Endodermal cell (in vitro differentiated cells): ENCODE results near the gene FAM98C. TPM values are rescaled to one million over a fixed set of nuclear protein-coding genes. Genes with fewer than 3 reads are reported as not detected.

ENCODE experiments used
- DNase-seq: peaks from one replicate; pipeline ENCODE4 v3.0.0-alpha.2; 2017
- H3K27ac ChIP-seq: 2 replicates; pipeline ENCODE4 v1.5.1; 2013; ENCODE audit warnings: mild to moderate bottlenecking, low read depth, low read length, moderate library complexity
- H3K27me3 ChIP-seq: 2 replicates; pipeline ENCODE4 v1.6.1; 2013; ENCODE audit warnings: mild to moderate bottlenecking, low read length, moderate library complexity; ENCODE audit not compliant: insufficient read depth, control insufficient read depth, poor library complexity, severe bottlenecking
- H3K36me3 ChIP-seq: 2 replicates; pipeline ENCODE4 v1.7.0; 2013; ENCODE audit warnings: mild to moderate bottlenecking, low read length, moderate library complexity; ENCODE audit not compliant: control insufficient read depth, insufficient read depth
- H3K4me1 ChIP-seq: one replicate; pipeline ENCODE4 v1.7.0; 2013; ENCODE audit warnings: low read length; ENCODE audit not compliant: control insufficient read depth, insufficient read depth
- H3K4me3 ChIP-seq: 2 replicates; pipeline ENCODE4 v1.5.1; 2013; ENCODE audit warnings: mild to moderate bottlenecking, low read length, moderate library complexity
- H3K9ac ChIP-seq: 2 replicates; pipeline ENCODE4 v1.6.1; 2013; ENCODE audit warnings: mild to moderate bottlenecking, low read length, moderate library complexity; ENCODE audit not compliant: poor library complexity, severe bottlenecking; ENCODE audit errors: extremely low read depth
- H3K9me3 ChIP-seq: 2 replicates; pipeline ENCODE4 v1.6.1; 2013; ENCODE audit warnings: mild to moderate bottlenecking, low read length, moderate library complexity; ENCODE audit not compliant: control insufficient read depth
- H3K27ac Mint-ChIP-seq: 2 replicates; pipeline ENCODE4 v1.8.0; 2020; ENCODE audit warnings: mixed read lengths
- H3K27me3 Mint-ChIP-seq: 2 replicates; pipeline ENCODE4 v1.8.0; 2021; ENCODE audit warnings: mild to moderate bottlenecking, mixed read lengths; ENCODE audit not compliant: insufficient read depth
- H3K36me3 Mint-ChIP-seq: 2 replicates; pipeline ENCODE4 v1.8.0; 2020; ENCODE audit warnings: low read depth, mixed read lengths
- H3K4me1 Mint-ChIP-seq: 2 replicates; pipeline ENCODE4 v1.8.0; 2020; ENCODE audit warnings: mixed read lengths
- H3K4me3 Mint-ChIP-seq: 2 replicates; pipeline ENCODE4 v1.8.0; 2020; ENCODE audit warnings: mild to moderate bottlenecking, moderate library complexity, mixed read lengths
- H3K9me3 Mint-ChIP-seq: 2 replicates; pipeline ENCODE4 v1.8.0; 2020; ENCODE audit warnings: mild to moderate bottlenecking, mixed read lengths
- WGBS, 2 experiments: methylation state at CpG; one replicate each; pipeline versions ENCODE4 v1.1.5 to v1.1.7; 2013; ENCODE audit warnings: missing lambda C conversion rate in 2 of 2, mixed read lengths in 1 of 2; ENCODE audit not compliant: insufficient coverage in 1 of 2, insufficient read length in 1 of 2; 5-methylcytosine and 5-hydroxymethylcytosine counted together
- total RNA-seq, 2 donors: library from RNA; stranded (reverse); fragmentation: NEBNext Ultra II Directional in 1 of 2; extraction: Animal tissue kit (Norgen Biotek cat#: 25700) in 1 of 2; gene quantifications; 2 replicates in 1 of 2; 3 replicates in 1 of 2; pipeline ENCODE4 v1.2.1, GENCODE V29; 2021
- TF ChIP-seq, protein P1 (sequence below): fragments of 200-600 bp; sonication (generic); conservative IDR thresholded peaks from 2 replicates; pipeline ENCODE4 v1.5.0; 2021; ENCODE audit warnings: antibody characterized with exemption, mild to moderate bottlenecking

The FAM98C gene
- total RNA-seq, 2 donors from 2014 or later: 8.6 to 13.7 TPM

DNA sequence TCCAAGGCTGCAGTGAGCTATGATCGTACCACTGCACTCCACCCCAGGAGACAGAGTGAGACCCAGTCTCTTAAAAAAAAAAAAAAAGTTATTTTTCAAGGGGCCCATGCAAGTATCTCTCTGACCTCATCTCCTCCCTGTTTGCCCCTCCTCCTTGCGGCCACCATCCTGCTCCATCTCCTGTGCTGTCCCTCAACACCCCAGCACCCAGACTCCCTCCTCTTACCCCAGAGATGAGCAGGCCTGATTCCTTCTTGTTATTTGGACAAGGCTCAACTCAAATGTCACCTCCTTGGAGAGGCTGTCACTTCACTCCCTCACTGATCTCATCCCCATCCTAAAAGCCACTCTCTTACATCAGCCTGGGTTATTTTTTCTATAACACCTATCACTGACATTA lies 35.0 kb downstream of the FAM98C start:
- Histone ChIP-seq H3K4me3 (no peak overlapping the region), H3K27me3 (peaks cover 10% of the 10 kb centered on the region), H3K9me3 (no peaks in the 10 kb centered on the region), H3K4me1 (no peaks in the 10 kb centered on the region), H3K36me3 (no peaks in the 10 kb centered on the region), H3K9ac (no peak overlapping the region), H3K27ac (no peak overlapping the region)
- Mint-ChIP-seq H3K4me3 (no peak overlapping the region), H3K27me3 (peaks cover 11% of the 10 kb centered on the region), H3K36me3 (no peaks in the 10 kb centered on the region), H3K27ac (no peak overlapping the region), H3K4me1 (peaks cover 7% of the 10 kb centered on the region), H3K9me3 (no peaks in the 10 kb centered on the region)
- TF ChIP-seq, protein P1, sequence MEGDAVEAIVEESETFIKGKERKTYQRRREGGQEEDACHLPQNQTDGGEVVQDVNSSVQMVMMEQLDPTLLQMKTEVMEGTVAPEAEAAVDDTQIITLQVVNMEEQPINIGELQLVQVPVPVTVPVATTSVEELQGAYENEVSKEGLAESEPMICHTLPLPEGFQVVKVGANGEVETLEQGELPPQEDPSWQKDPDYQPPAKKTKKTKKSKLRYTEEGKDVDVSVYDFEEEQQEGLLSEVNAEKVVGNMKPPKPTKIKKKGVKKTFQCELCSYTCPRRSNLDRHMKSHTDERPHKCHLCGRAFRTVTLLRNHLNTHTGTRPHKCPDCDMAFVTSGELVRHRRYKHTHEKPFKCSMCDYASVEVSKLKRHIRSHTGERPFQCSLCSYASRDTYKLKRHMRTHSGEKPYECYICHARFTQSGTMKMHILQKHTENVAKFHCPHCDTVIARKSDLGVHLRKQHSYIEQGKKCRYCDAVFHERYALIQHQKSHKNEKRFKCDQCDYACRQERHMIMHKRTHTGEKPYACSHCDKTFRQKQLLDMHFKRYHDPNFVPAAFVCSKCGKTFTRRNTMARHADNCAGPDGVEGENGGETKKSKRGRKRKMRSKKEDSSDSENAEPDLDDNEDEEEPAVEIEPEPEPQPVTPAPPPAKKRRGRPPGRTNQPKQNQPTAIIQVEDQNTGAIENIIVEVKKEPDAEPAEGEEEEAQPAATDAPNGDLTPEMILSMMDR: no peak
- no peak for DNase-seq
- 92 to 95% methylated on average over 2 of the region's 2 CpGs for WGBS, 2 experiments

DNA sequence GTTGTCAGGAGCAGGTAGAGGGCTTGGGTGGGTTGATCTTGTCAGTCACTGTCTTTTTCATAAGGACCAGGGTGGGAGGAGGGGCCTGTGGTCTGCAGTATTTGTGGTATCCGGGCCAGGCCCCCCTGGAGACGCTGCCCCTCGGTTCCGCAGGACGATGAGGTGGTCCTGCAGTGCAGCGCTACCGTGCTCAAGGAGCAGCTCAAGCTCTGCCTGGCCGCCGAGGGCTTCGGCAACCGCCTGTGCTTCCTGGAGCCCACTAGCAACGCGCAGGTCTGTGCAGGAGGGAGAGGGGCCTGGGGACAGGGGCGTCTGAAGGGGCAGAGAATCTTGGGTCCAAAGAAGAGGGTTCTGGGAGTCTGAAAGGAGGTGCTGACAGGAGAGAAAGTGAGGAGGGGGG lies 37.7 kb downstream of the FAM98C start:
- Histone ChIP-seq H3K4me1 (no peaks in the 10 kb centered on the region), H3K27me3 (no peaks in the 10 kb centered on the region), H3K4me3 (no peak overlapping the region), H3K27ac (no peak overlapping the region), H3K36me3 (no peaks in the 10 kb centered on the region), H3K9ac (no peak overlapping the region), H3K9me3 (no peaks in the 10 kb centered on the region)
- H3K27ac Mint-ChIP-seq: no peak overlapping the region
- peaks cover 3% of the 10 kb centered on the region for H3K4me1 Mint-ChIP-seq
- 91 to 93% methylated on average over 9 to 14 of the region's 14 CpGs for WGBS, 2 experiments
- no peak overlapping the region for H3K4me3 Mint-ChIP-seq
- TF ChIP-seq, protein P1: no peak
- H3K9me3 Mint-ChIP-seq: no peaks in the 10 kb centered on the region
- no peaks in the 10 kb centered on the region for H3K27me3 Mint-ChIP-seq
- DNase-seq: no peak
- no peaks in the 10 kb centered on the region for H3K36me3 Mint-ChIP-seq

DNA sequence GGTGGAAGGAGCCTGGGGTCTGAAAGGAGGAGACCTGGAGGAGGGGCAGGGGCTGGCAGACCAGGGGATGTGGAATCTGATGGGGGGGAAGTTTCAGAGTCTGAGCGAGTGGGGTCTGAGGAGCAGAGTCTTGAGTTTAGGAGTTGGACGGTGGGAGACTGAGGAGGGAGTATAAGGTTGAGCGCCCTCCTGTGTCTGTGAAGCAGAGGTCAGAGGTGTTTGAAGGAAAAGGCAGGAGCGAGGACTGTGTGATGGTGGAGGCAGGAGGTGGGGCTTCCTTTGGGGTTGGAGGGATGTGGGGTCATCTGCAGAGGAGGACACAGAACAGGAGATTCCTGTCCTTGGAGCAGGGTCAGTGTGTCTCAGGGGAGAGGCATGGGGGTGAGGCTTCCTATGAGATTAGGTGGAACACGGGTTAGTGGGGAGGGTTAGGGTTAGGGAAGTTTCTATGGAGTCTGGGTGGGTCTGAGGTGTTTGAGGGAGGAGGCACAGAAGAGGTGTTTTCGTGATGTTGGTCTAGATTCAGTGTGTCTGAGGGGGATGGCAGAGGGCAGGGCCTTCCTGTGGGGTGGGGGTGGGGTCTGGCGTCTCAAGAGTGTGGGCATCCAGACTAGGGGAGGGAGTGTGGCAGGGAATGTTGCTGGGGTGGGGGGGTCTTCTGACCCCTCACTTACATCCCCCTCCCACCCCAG lies 38.9 kb downstream of the FAM98C start:
- DNase-seq: peak; percentile 80
- Histone ChIP-seq H3K9me3 (no peaks in the 10 kb centered on the region), H3K36me3 (no peaks in the 10 kb centered on the region), H3K27me3 (no peaks in the 10 kb centered on the region), H3K27ac (no peak overlapping the region), H3K4me1 (no peaks in the 10 kb centered on the region), H3K4me3 (no peak overlapping the region), H3K9ac (no peak overlapping the region)
- no peaks in the 10 kb centered on the region for H3K36me3 Mint-ChIP-seq
- TF ChIP-seq, protein P1: peak; percentile 74
- H3K4me1 Mint-ChIP-seq: peaks cover 3% of the 10 kb centered on the region
- H3K4me3 Mint-ChIP-seq: no peak overlapping the region
- H3K9me3 Mint-ChIP-seq: no peaks in the 10 kb centered on the region
- WGBS, 2 experiments: 28 to 55% methylated on average over 3 to 7 of the region's 7 CpGs
- peak overlapping the region; percentile 9 for H3K27ac Mint-ChIP-seq
- no peaks in the 10 kb centered on the region for H3K27me3 Mint-ChIP-seq
